LNCaP clone FGC (cell line): ENCODE measurements around the gene ZNF511.

Experiments
- DNase-seq: peaks from one replicate; pipeline ENCODE4 v3.0.0-alpha.2; 2011; ENCODE audit warnings: low read depth
- H3K4me3 ChIP-seq: 2 replicates; pipeline ENCODE4 v1.5.1; 2011; ENCODE audit warnings: mild to moderate bottlenecking, low read depth, low read length, control low read depth
- CTCF ChIP-seq: IDR thresholded peaks from 2 replicates; pipeline ENCODE4 v1.5.1; 2012; ENCODE audit warnings: mild to moderate bottlenecking; ENCODE audit not compliant: control insufficient read depth, insufficient read depth; ENCODE audit errors: extremely low read depth

Gene ZNF511

GRCh38 chr10:133310399-133310755 is 1.7 kb downstream of the ZNF511 start:
- peak overlapping the region; percentile 81 for H3K4me3 ChIP-seq
- DNase-seq = no peak
- no peak for TF ChIP-seq CTCF

GRCh38 chr10:133310789-133311188 is 2.1 kb downstream of the ZNF511 start:
- DNase-seq = no peak
- H3K4me3 ChIP-seq = peak overlapping the region; percentile 81

GRCh38 chr10:133311570-133311969 is 2.9 kb downstream of the ZNF511 start:
- no peak for TF ChIP-seq CTCF
- no peak overlapping the region for H3K4me3 ChIP-seq
- no peak for DNase-seq

More at GRCh38 chr10:133310789-133311188, 2.1 kb downstream of the ZNF511 start:
- TF ChIP-seq CTCF = no peak

GRCh38 chr10:133312016-133312768 is 3.5 kb downstream of the ZNF511 start:
- TF ChIP-seq CTCF = no peak

GRCh38 chr10:133312769-133313145 is 4.0 kb downstream of the ZNF511 start:
- H3K4me3 ChIP-seq = no peak overlapping the region
- no peak for TF ChIP-seq CTCF
- DNase-seq = no peak

More at GRCh38 chr10:133312016-133312768, 3.5 kb downstream of the ZNF511 start:
- DNase-seq = no peak
- no peak overlapping the region for H3K4me3 ChIP-seq

GRCh38 chr10:133313192-133313591 is 4.5 kb downstream of the ZNF511 start:
- TF ChIP-seq CTCF = no peak
- no peak for DNase-seq
- H3K4me3 ChIP-seq = no peak overlapping the region

- no peak overlapping the region for H3K4me3 ChIP-seq
- TF ChIP-seq CTCF = no peak
Observed at GRCh38 chr10:133314911-133315310, 6.2 kb downstream of the ZNF511 start.

More at GRCh38 chr10:133314911-133315310, 6.2 kb downstream of the ZNF511 start:
- no peak for DNase-seq
